Naive thymus-derived CD4-positive, alpha-beta T cell (primary cell): ENCODE data around the gene SARNP. TPM values are rescaled to one million over a fixed set of nuclear protein-coding genes. Genes with fewer than 3 reads are reported as not detected.

Source experiments
- ATAC-seq: fragments of 150-1000 bp; cut with Tn5 transposase; 2 replicates; pipeline ENCODE4 v1.10.0; 2021; ENCODE audit warnings: mild to moderate bottlenecking, moderate library complexity
- CTCF ChIA-PET: fragments of 350-600 bp; sonication (Branson Sonifier 250); formaldehyde crosslinking; loops from one replicate; lab custom pipeline; 2021; ENCODE audit warnings: antibody characterized with exemption; lab: Charles Lee
- POLR2A ChIA-PET: fragments of 350-600 bp; sonication (Branson Sonifier 250); formaldehyde crosslinking; loops from one replicate; lab custom pipeline; 2021; ENCODE audit warnings: antibody characterized with exemption, inconsistent platforms; lab: Charles Lee
- DNase-seq, 9 donors: peaks; one replicate each; pipeline versions ENCODE4 v3.0.0 to v3.0.0-alpha.2; 2020 to 2022; ENCODE audit warnings: mixed read lengths in 1 of 9
- H3K27ac ChIP-seq: one replicate; pipeline ENCODE4 v1.7.0; 2013; ENCODE audit warnings: mild to moderate bottlenecking, low read depth, low read length, moderate library complexity
- H3K27me3 ChIP-seq, 2 donors: one replicate each; pipeline ENCODE4 v1.7.0; 2013; ENCODE audit warnings: low read length in 2 of 2, mild to moderate bottlenecking in 2 of 2, moderate library complexity in 2 of 2; ENCODE audit not compliant: control insufficient read depth in 2 of 2, insufficient read depth in 2 of 2
- H3K36me3 ChIP-seq, 3 experiments: 1 replicate in 2 of 3; 2 replicates in 1 of 3; pipeline ENCODE4 v1.7.0; 2013; ENCODE audit warnings: low read length in 3 of 3, mild to moderate bottlenecking in 3 of 3, moderate library complexity in 1 of 3; ENCODE audit not compliant: insufficient read depth in 3 of 3, control insufficient read depth in 2 of 3
- H3K4me1 ChIP-seq, 2 donors: one replicate each; pipeline ENCODE4 v1.7.0; 2013; ENCODE audit warnings: low read length in 2 of 2, mild to moderate bottlenecking in 2 of 2, moderate library complexity in 1 of 2; ENCODE audit not compliant: control insufficient read depth in 2 of 2, insufficient read depth in 2 of 2
- H3K4me3 ChIP-seq: 2 replicates; pipeline ENCODE4 v1.7.0; 2013; ENCODE audit warnings: mild to moderate bottlenecking, low read length
- H3K9me3 ChIP-seq, 3 experiments: 1 replicate in 2 of 3; 2 replicates in 1 of 3; pipeline ENCODE4 v1.7.0; 2013; ENCODE audit warnings: low read length in 3 of 3; ENCODE audit not compliant: control insufficient read depth in 2 of 3
- H3K27ac Mint-ChIP-seq, 9 donors: one replicate each; pipeline ENCODE4 v1.8.0; 2020 to 2022; ENCODE audit warnings: mixed read lengths in 9 of 9, mild to moderate bottlenecking in 8 of 9, moderate library complexity in 5 of 9, inconsistent platforms in 2 of 9
- H3K27me3 Mint-ChIP-seq, 5 donors: one replicate each; pipeline ENCODE4 v1.8.0; 2021 to 2022; ENCODE audit warnings: mixed read lengths in 5 of 5, mild to moderate bottlenecking in 1 of 5
- H3K36me3 Mint-ChIP-seq, 5 donors: one replicate each; pipeline ENCODE4 v1.8.0; 2020 to 2022; ENCODE audit warnings: mixed read lengths in 5 of 5, mild to moderate bottlenecking in 3 of 5, inconsistent platforms in 1 of 5
- H3K4me1 Mint-ChIP-seq, 7 donors: one replicate each; pipeline ENCODE4 v1.8.0; 2020 to 2022; ENCODE audit warnings: mixed read lengths in 7 of 7, mild to moderate bottlenecking in 3 of 7, inconsistent platforms in 1 of 7
- H3K4me3 Mint-ChIP-seq, 10 donors: one replicate each; pipeline ENCODE4 v1.8.0; 2020 to 2022; ENCODE audit warnings: mild to moderate bottlenecking in 10 of 10, mixed read lengths in 10 of 10, moderate library complexity in 6 of 10, inconsistent platforms in 2 of 10
- H3K9me3 Mint-ChIP-seq, 11 donors: one replicate each; pipeline ENCODE4 v1.8.0; 2020 to 2022; ENCODE audit warnings: mixed read lengths in 11 of 11, mild to moderate bottlenecking in 4 of 11, inconsistent platforms in 1 of 11, moderate library complexity in 1 of 11
- intact Hi-C, 2 donors: fragments of 100-400 bp; cut with micrococcal nuclease; formaldehyde crosslinking; loops; one replicate each; pipeline ENCODE4 v1.15.1; 2023
- polyA plus RNA-seq, 2 donors: library from polyadenylated mRNA; unstranded; fragments of 300-500 nt; fragmentation: Illumina TruSeq; gene quantifications; one replicate each; pipeline ENCODE4 v1.2.3, GENCODE V29; 2021
- total RNA-seq, 6 experiments: library from RNA in 5 of 6; stranded (reverse) in 5 of 6; gene quantifications; 1 replicate in 5 of 6; 2 replicates in 1 of 6; pipeline ENCODE4 v1.2.3 and lab custom pipeline; 2021 to 2026

The SARNP gene
- total and polyA plus RNA-seq, 7 experiments from 2014 or later = 28.0 to 115 (median 43.5) TPM

DNA sequence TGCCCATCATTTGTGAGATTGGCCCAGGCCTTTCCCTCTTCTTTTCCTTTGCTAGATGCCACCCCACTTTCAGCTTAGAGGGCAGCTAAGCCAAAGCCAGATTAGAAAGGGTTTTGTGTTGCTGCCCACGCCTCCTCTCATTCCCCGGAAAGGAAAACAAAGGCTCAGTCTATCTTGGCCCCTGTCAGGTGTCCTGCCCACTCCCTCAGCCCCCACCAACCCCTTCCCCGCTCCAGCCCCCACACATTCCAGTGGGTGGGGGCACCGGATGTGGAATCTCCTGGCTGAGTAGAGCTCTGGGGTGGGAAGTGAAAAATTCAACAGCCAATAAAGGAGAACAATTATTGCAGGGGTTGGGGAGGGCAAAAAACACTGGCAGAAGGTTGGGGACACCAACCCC, 99.5 kb downstream of the SARNP start:
- Mint-ChIP-seq H3K4me3 (peak overlapping the region in 7 of 10 donors; percentile 27 to 98 (median 94)), H3K9me3 (peaks cover 0 to 7% (median 0%) of the 10 kb centered on the region in 11 donors), H3K27me3 (peaks cover 0 to 7% (median 0%) of the 10 kb centered on the region in 5 donors), H3K36me3 (peaks cover 0 to 2% (median 0%) of the 10 kb centered on the region in 5 donors), H3K27ac (peak overlapping the region in 2 of 9 donors; percentile 24 to 31), H3K4me1 (peaks cover 15 to 41% (median 36%) of the 10 kb centered on the region in 7 donors)
- no peaks in the 10 kb centered on the region for H3K27me3 ChIP-seq
- ChIA-PET CTCF (interaction anchor here (7.5 kb wide), 1 partner anchor 20 kb away, joined by 46 read pairs; no protein-coding TSS in a partner anchor), POLR2A (interaction anchor here (0.6 to 2.9 kb wide), 5 partner anchors 12 to 621 kb away, joined by 3 to 24 read pairs (median 4); partner anchors contain the start of gene CD63)
- H3K9me3 ChIP-seq = no peaks in the 10 kb centered on the region
- H3K4me3 ChIP-seq = no peak overlapping the region
- H3K36me3 ChIP-seq = peaks cover 0 to 18% (median 7%) of the 10 kb centered on the region in 3 experiments
- DNase-seq = no peak
- H3K4me1 ChIP-seq = peaks cover 19 to 23% of the 10 kb centered on the region in 2 donors
- intact Hi-C loops = loop anchor here in 1 of 2 donors (5.0 kb wide), 1 partner anchor 969 kb away; the partner anchor contains the start of gene PTGES3
- no peak for ATAC-seq
- no peak overlapping the region for H3K27ac ChIP-seq

DNA sequence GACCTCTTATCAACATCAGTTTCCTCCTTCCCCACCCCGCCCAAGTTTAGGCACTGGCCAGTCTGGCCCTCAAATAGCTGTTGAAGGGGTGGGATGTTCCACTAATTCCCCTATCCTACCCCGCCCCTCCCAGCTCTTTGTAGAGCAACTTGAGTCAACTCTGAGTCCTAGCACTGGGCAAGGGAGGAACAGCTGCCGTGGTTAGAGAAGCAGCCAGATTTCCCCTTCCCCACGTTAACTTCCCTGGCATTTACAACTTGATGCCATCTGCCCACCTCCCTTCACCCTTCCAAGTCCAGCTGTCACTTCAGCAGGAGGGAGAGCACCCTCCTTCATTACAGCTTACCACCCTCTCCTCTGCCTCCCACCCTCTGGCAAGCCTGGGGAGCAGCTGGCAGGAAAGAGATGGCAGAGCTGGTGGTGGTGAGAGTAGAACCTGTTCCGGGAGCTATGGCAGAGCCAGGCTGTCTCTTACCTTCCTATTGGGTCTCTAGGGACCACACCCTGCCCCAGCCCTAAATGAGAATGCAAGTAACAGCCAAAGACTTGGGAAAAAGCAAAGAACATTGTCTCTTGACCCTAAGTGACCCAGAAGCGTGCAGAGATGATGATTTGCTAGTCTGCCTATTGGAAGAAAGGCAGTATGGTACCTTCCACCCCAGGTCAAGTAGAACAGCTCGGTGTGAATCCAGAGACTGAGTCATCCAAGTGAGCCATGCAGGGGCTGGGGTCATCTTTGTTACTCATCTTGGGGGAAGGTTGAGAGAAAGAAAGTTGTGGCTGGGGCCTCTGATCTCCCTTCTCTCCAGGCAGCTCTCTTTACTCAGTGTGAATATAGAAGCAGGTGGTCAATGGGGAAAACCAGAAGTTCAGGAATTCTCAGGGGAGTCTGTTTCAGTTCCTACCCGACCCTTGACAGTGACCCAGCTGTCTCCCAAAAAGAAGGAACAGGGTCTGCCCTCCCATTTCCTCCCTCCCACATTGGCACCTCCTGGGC, 100.2 kb downstream of the SARNP start:
- peaks cover 15 to 41% (median 36%) of the 10 kb centered on the region in 7 donors for H3K4me1 Mint-ChIP-seq
- peaks cover 0 to 18% (median 7%) of the 10 kb centered on the region in 3 experiments for H3K36me3 ChIP-seq
- POLR2A ChIA-PET = interaction anchor here (0.5 to 2.9 kb wide), 9 partner anchors 7 to 1286 kb away, joined by 3 to 24 read pairs (median 4); partner anchors contain the start of genes CD63 and DNAJC14
- CTCF ChIA-PET = interaction anchor here (0.6 to 7.5 kb wide), 2 partner anchors 21 to 77 kb away, joined by 3 to 46 read pairs; no protein-coding TSS in a partner anchor
- peak overlapping the region; percentile 83 to 98 (median 94) for H3K4me3 Mint-ChIP-seq
- H3K27ac ChIP-seq = peak overlapping the region; percentile 92
- peaks cover 19 to 23% of the 10 kb centered on the region in 2 donors for H3K4me1 ChIP-seq
- H3K27me3 Mint-ChIP-seq = peaks cover 0 to 12% (median 0%) of the 10 kb centered on the region in 5 donors
- no peaks in the 10 kb centered on the region for H3K9me3 ChIP-seq
- peak overlapping the region in 8 of 9 donors; percentile 52 to 98 (median 96) for H3K27ac Mint-ChIP-seq
- peak overlapping the region; percentile 96 for H3K4me3 ChIP-seq
- H3K9me3 Mint-ChIP-seq = peaks cover 0 to 7% (median 0%) of the 10 kb centered on the region in 11 donors
- intact Hi-C loops = loop anchor here in 1 of 2 donors (2.0 to 5.0 kb wide), 3 partner anchors 21 to 970 kb away; partner anchors contain the start of gene PTGES3
- no peak for DNase-seq
- no peaks in the 10 kb centered on the region for H3K27me3 ChIP-seq
- H3K36me3 Mint-ChIP-seq = peaks cover 0 to 2% (median 0%) of the 10 kb centered on the region in 5 donors
- ATAC-seq = no peak

DNA sequence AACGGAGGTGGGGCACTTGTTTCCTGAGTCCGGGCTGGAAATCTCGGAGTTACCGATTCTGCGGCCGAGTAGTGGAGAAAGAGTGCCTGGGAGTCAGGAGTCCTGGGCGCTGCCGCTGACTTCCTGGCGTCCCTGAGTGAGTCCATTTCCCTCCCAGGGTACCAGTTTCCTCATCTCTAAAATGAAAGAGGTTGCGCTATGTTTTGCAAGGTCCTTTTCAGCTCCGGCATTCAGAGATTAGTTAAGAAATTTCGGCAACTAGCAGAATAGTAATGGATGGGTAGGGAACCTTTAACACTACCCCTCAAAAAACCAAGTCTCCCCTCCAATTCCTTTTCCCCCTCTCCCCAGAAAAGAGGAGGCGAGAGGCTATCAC, 101.0 kb downstream of the SARNP start:
- H3K4me3 ChIP-seq = peak overlapping the region; percentile 96
- Mint-ChIP-seq H3K36me3 (peaks cover 0 to 2% (median 0%) of the 10 kb centered on the region in 5 donors), H3K4me1 (peaks cover 15 to 41% (median 36%) of the 10 kb centered on the region in 7 donors), H3K9me3 (peaks cover 0 to 7% (median 0%) of the 10 kb centered on the region in 11 donors), H3K27ac (peak overlapping the region; percentile 91 to 98 (median 97)), H3K27me3 (peaks cover 0 to 20% (median 0%) of the 10 kb centered on the region in 5 donors), H3K4me3 (peak overlapping the region; percentile 83 to 98 (median 94))
- peaks cover 0 to 18% (median 7%) of the 10 kb centered on the region in 3 experiments for H3K36me3 ChIP-seq
- intact Hi-C loops = loop anchor here (1.0 to 5.0 kb wide), 8 partner anchors 8 to 971 kb away; partner anchors contain the start of genes CD63 (in 2 of the 2), PTGES3 (in 1 of the 2), PYM1 (in 1 of the 2) and SARNP (in 1 of the 2)
- DNase-seq (no peak), ATAC-seq (no peak)
- ChIA-PET POLR2A (interaction anchor here (0.9 to 2.9 kb wide), 14 partner anchors 8 to 643 kb away, joined by 3 to 24 read pairs (median 6); partner anchors contain the start of genes CD63, DNAJC14, ORMDL2 and RAB5B), CTCF (interaction anchor here (1.5 to 7.5 kb wide), 2 partner anchors 21 to 30 kb away, joined by 5 to 46 read pairs; no protein-coding TSS in a partner anchor)
- peaks cover 19 to 23% of the 10 kb centered on the region in 2 donors for H3K4me1 ChIP-seq
- no peaks in the 10 kb centered on the region for H3K9me3 ChIP-seq
- no peaks in the 10 kb centered on the region for H3K27me3 ChIP-seq
- peak overlapping the region; percentile 92 for H3K27ac ChIP-seq

DNA sequence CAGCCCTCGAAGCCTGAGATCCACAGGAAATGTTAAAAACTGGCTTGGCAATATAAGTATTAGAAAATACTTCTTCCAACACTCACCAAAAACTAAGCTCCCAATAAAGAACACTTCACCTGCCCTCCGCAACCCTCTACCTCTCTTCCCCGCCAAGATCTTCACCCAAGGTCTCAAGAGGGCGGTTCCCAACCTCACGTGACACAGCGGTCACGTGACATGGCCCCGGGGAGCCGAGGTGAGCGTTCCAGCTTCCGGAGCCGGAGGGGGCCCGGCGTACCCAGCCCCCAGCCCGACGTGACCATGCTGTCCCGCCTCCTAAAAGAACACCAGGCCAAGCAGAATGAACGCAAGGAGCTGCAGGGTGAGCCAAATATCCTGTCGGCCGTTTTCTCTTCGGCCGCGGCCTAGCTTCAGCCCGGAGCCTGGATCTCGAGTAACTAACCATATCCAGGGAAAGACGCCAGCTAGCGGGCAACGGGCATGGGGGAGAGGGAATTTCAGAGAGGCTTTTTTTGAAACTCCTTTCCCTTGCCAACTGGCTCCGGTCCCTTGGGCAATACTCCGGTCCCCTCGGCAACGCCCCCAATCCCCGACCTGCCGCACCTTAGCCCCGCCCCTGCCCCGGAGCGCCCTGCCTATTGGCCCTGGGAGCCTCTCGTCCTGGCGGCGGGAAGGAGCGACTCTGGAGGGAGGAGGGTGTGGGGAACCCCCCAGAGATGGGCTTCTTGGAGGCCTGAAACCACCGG, 101.5 kb downstream of the SARNP start, which contains the start of gene BLOC1S1:
Gene BLOC1S1, plus strand, starts transcription at position 214 of the 749 bp plus-strand sequence. Its CDS starts 6 bp downstream, at position 220.
- peaks cover 0 to 21% (median 0%) of the 10 kb centered on the region in 5 donors for H3K27me3 Mint-ChIP-seq
- CTCF ChIA-PET = interaction anchor here (0.5 to 7.5 kb wide), 3 partner anchors 22 to 364 kb away, joined by 3 to 46 read pairs (median 5); no protein-coding TSS in a partner anchor
- peaks cover 0 to 18% (median 7%) of the 10 kb centered on the region in 3 experiments for H3K36me3 ChIP-seq

GRCh38 chr12:55715169-55715764, 102.3 kb downstream of the SARNP start:
- no peak for DNase-seq
- peaks cover 15 to 40% (median 35%) of the 10 kb centered on the region in 7 donors for H3K4me1 Mint-ChIP-seq
- peaks cover 0 to 28% (median 0%) of the 10 kb centered on the region in 5 donors for H3K27me3 Mint-ChIP-seq
- H3K4me1 ChIP-seq = peaks cover 17 to 19% of the 10 kb centered on the region in 2 donors
- H3K36me3 ChIP-seq = peaks cover 0 to 14% (median 5%) of the 10 kb centered on the region in 3 experiments
- H3K4me3 Mint-ChIP-seq = peak overlapping the region; percentile 83 to 98 (median 94)
- POLR2A ChIA-PET = interaction anchor here (0.6 to 2.9 kb wide), 15 partner anchors 9 to 1468 kb away, joined by 3 to 24 read pairs (median 4); partner anchors contain the start of genes CD63, ORMDL2, RAB5B and SARNP
- no peaks in the 10 kb centered on the region for H3K27me3 ChIP-seq
- CTCF ChIA-PET = interaction anchor here (0.5 to 7.5 kb wide), 3 partner anchors 23 to 364 kb away, joined by 3 to 46 read pairs (median 5); no protein-coding TSS in a partner anchor
- peaks cover 0 to 7% (median 0%) of the 10 kb centered on the region in 11 donors for H3K9me3 Mint-ChIP-seq
- H3K27ac Mint-ChIP-seq = peak overlapping the region; percentile 91 to 98 (median 97)
- peaks cover 0 to 2% (median 0%) of the 10 kb centered on the region in 5 donors for H3K36me3 Mint-ChIP-seq
- H3K27ac ChIP-seq = peak overlapping the region; percentile 92
- H3K9me3 ChIP-seq = no peaks in the 10 kb centered on the region
- intact Hi-C loops = loop anchor here in 1 of 2 donors (5.0 kb wide), 1 partner anchor 972 kb away; the partner anchor contains the start of gene PTGES3
- ATAC-seq = no peak
- peak overlapping the region; percentile 96 for H3K4me3 ChIP-seq

More for the DNA sequence above, 101.5 kb downstream of the SARNP start, which contains the start of gene BLOC1S1:
- Histone ChIP-seq H3K4me3 (peak within 1 kb of the TSS; percentile 96), H3K27ac (peak within 1 kb of the TSS; percentile 92), H3K4me1 (peaks cover 19 to 23% of the 10 kb centered on the region in 2 donors), H3K27me3 (no peaks in the 10 kb centered on the region), H3K9me3 (no peaks in the 10 kb centered on the region)
- peak; percentile 82 to 95 (median 90) for DNase-seq
- H3K4me1 Mint-ChIP-seq = peaks cover 15 to 41% (median 36%) of the 10 kb centered on the region in 7 donors
- peaks cover 0 to 7% (median 0%) of the 10 kb centered on the region in 11 donors for H3K9me3 Mint-ChIP-seq
- intact Hi-C loops = loop anchor here (1.0 to 5.0 kb wide), 8 partner anchors 8 to 971 kb away; partner anchors contain the start of genes CD63 (in 2 of the 2), PTGES3 (in 1 of the 2), PYM1 (in 1 of the 2) and SARNP (in 1 of the 2)
- peak; percentile 96 for ATAC-seq
- H3K4me3 Mint-ChIP-seq = peak within 1 kb of the TSS; percentile 83 to 98 (median 94)
- peak within 1 kb of the TSS; percentile 91 to 98 (median 97) for H3K27ac Mint-ChIP-seq
- peaks cover 0 to 2% (median 0%) of the 10 kb centered on the region in 5 donors for H3K36me3 Mint-ChIP-seq
- POLR2A ChIA-PET = interaction anchor here (0.6 to 2.9 kb wide), 17 partner anchors 9 to 1467 kb away, joined by 3 to 24 read pairs (median 4); partner anchors contain the start of genes CBX5, CD63, DNAJC14 and ORMDL2
